GM18868 (cell line): Measurements from ENCODE around the gene SPG21.

Experiments
- ATAC-seq: cut with Tn5 transposase; IDR thresholded peaks from one replicate; pipeline ENCODE4 v1.9.1; 2021; ENCODE audit warnings: mild to moderate bottlenecking, moderate library complexity; ENCODE audit not compliant: unreplicated experiment

SPG21 gene

DNA sequence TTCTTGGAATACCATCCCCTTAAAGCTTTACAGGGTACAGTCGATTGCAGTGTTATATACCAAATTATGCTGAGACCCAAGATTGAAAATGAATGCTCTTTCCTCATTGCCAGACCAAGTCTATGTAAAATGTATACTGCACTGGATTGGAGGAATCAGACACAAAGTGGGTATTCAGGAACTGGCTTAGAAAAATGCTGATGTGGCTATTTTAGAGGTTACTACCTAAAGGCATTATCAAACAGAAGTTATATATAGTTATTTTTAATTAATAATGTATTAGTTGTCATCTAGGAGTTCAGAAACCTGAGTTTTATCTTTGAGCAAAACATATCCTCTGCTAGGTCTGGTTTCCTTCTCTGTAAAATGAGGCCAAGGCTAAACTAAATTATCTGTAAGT lies 3.6 kb upstream of the SPG21 start:
- ATAC-seq = no peak

GRCh38 chr15:64991536-64992135 lies 1.9 kb upstream of the SPG21 start:
- no peak for ATAC-seq

DNA sequence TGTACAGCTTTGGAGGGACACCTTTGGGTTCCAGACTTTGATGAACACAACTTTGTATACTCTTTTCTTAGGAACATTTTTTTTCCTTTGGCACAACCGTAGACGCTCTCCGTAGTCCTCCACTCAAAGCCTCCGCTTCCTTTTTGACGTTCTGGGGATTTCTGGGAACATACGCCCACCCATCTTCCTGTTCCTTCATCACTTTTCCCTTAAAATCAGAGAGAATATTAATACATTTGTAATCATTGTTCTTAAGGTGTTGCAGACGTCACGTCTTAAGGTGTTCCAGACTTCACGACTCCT lies 405 bp upstream of the SPG21 start:
- ATAC-seq = no peak

DNA sequence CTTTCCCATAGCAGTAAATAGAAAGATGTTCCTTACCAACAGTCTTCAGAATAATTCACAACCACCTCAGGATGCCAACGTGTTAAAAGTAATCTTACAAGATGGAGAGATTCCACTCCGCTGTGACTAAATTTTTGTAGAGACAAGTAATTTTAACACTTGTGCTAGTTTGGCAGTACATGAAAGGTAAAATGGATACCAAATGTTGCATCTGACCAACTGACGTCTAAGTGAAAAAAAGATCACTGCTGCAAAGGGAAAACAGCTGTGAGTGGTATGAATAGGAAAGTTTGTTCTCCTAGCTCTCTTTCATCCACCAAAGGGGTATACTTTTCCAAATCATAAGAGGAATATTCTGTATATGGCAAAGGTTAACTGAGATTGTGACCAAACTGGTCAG lies 2.6 kb downstream of the SPG21 start:
- no peak for ATAC-seq

DNA sequence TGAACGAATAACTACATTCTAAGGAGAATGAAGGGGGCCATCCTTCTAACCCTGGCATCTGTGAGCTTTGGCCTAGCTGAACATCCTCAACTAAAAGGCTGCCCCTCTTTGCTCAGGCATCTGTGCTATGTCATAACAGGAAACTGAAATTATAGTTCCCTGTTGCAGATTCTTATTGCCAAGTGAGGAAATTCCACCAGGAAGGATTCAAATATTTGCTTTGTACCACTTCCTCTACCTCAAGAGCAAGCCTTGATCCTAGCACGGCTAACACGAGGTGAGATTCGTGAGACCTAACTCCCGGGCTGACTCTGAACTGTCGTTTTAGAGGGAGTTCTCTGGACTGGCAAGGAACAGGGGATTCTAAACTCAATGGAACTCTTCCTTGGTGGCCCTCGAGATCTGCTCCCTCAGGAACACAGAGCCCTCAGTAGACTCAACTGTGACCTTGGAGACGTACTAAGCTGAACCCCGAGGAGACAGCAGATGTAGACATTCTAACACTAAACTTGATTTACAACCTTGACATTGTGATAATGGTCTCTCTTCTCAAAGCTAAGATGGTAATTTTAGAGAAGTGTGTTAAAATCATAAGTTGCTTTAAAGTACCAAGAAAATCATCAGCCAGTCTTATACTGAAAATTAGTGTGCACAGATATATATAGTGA lies 4.2 kb downstream of the SPG21 start:
- ATAC-seq = no peak

DNA sequence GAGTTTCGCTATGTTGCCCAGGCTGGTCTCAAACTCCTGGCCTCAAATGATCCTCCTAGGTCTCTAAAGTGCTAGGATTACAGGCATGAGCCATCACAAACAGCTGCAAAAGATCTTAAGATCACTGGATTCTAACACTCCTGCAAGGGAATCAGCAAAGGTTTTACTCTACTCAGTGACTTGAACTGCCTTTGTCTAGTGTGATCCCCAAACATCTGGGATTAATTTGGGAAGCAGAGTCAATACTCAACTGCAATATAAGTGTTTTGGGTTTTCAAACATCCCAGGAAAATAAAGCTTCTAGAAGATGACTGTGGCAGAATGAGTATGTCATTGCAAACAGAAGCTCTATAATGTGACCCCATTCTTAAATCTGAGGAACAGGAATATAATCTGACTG lies 7.2 kb downstream of the SPG21 start:
- no peak for ATAC-seq

- no peak for ATAC-seq
Observed at GRCh38 chr15:64981812-64982431, 7.8 kb downstream of the SPG21 start.

DNA sequence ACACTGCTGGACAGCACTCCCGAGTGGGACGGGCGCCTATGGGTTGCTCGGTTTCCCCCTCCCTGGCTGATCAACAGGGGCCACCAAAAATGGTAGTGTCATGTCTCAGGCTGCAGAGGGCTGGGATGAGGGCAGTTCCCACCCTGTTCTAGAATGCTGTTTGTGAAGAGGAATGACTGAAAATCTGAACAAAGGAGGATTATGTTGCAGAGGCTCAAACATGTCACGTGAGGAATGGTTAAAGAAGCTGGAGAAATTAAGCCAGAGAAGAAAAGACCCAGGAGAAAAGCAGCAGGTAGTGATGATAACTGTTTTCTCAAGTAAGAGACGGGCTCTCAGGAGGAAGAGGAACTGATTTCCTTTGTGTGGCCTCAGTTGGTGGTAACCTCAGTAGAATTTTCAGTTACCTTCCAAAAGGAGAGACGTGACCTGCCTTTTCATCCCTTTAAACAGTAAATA lies 10.4 kb downstream of the SPG21 start:
- no peak for ATAC-seq

GRCh38 chr15:64975390-64975789 lies 14.3 kb downstream of the SPG21 start:
- ATAC-seq = no peak

- ATAC-seq = no peak
Observed at GRCh38 chr15:64970698-64971097, 19.0 kb downstream of the SPG21 start.

DNA sequence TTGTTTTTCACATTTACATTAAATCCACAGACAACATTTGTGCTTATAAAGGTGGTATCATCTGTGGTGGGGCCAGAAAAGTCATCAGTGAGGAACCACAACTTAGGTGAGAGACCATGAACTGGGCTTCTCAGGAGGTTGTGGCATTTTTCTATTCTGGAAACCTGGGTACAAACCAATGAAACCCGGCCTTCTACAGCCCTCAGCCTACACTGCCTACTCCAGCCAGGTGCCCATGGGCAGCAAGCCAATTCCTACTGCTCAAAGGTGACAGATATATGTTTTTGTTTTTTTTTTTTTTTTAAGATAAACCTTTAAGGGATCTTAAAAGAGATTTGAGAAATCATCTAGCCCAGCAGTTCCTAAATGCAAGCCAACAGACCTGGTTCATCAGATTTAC lies 20.3 kb downstream of the SPG21 start:
- no peak for ATAC-seq

DNA sequence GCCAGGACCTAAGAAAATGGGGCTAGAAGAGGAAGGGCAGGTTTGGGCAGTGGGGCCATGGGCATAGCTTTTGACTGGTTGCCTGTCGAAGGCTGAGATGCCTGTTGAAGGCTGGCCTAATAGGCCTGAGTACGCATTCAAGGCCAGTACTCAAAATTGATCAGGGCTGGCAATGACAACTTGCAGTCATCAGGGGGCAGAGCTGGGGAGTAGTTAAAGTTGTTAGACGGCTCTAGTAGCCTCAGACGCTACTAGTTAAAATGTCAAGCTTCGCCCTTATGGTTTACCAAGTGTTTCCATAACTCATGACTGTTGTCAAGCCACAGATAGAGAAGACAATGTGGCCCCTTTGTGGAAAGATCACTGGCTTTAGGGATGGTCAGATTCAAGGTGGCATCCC lies 28.7 kb downstream of the SPG21 start:
- ATAC-seq = no peak

DNA sequence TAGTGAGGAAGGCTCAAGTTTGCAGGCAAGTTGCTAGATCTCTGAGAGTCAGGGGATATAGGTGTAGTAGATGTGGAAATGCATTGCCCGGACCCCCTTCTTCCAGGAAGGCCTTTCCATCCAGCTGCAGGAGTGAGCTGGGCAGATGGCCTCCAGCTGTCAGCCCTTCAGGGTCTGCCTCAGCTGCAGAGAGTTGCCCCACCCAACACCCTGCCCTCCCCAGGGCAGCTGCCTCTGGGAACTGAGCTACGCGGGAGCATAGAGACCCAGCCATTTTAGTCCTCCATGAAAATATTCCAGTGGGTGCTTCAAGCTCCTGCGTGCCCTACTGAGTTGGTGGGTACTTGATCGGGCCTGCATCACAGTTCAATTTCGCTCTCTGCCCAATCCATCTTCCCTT lies 29.6 kb downstream of the SPG21 start:
- no peak for ATAC-seq

- no peak for ATAC-seq
Observed at GRCh38 chr15:64959128-64959527, 30.6 kb downstream of the SPG21 start.

DNA sequence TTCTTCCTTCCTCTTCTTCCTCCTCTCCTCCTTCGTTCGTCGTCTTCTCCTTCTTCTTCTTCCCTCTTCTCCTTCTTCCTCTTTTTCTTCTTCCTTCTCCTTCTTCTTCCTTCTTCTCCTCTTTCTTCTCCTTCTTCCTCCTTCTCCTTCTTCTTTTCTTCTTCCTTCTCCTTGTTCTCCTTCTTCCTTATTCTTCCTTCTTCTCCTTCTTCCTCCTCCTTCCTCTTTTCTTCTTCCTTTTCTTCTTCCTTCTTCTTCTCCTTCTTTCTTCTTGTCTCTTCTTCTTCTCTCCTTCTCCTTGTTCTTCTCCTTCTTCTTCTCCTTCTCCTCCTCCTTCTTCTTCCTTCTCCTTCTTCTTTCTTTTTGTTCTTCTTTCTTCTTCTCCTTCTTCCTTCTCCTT lies 35.3 kb downstream of the SPG21 start:
- ATAC-seq = no peak

DNA sequence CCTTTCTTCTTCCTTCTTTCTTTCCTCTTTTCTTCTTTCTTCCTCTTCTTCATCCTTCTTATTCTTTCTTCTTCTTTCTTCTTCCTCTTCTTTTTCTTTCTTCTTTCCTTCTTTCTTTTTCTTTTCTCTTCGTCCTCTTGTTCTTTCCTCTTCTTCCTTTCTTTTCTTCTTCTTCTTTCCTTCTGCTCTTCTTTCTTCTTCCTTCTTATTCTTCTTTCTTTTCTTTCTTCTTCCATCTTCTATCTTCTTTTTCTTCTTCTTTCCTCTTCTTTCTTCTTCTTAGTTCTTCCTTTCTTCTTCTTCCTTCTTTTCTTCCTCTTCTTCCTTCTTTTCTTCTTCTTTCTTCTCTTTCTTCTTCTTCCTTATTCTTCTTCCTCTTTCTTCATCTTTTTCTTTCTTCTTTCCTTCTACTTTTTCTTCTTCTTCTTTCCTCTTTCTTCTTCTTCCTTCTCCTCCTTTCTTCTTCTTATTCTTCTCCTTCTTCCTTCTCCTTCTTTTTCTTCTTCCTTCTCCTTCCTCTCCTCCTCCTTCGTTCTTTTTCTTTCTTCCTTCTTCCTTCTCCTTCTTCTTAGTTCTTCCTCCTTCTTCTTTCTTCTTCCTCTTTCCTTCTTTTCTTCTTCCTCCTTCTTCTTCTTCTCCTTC lies 37.8 kb downstream of the SPG21 start:
- no peak for ATAC-seq

DNA sequence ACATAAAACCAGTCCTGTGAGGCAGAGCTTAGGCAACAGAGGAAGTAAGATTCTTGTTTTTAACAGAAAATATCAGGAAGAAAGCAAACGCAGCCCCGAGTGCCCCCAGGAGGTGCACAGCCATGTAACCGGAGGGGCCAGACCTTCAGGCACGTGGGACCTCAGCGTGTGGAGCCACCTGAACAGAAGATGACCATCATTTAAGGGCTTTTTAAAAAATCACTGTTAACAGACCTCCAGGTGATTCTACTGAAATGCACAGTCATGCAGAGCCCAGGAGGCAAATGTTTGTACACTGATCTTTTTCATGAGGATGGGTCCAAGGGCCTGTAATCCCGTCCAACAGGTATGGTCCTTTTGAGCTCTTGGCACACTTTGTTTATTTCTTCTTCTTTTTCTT lies 38.8 kb downstream of the SPG21 start:
- no peak for ATAC-seq

- no peak for ATAC-seq
Observed at GRCh38 chr15:64949383-64950186, 40.1 kb downstream of the SPG21 start.

GRCh38 chr15:64948916-64949315 lies 40.8 kb downstream of the SPG21 start:
- no peak for ATAC-seq

GRCh38 chr15:64947211-64947610 lies 42.5 kb downstream of the SPG21 start:
- ATAC-seq = no peak

GRCh38 chr15:64944961-64945360 lies 44.8 kb downstream of the SPG21 start:
- ATAC-seq = no peak
